Mesendoderm (in vitro differentiated cells): ENCODE results near the gene TMEM140.

Source experiments
- DNase-seq: peaks from one replicate; pipeline ENCODE4 v3.0.0; 2013
- H2AK5ac ChIP-seq: 2 replicates; pipeline ENCODE4 v1.6.1; 2013; ENCODE audit warnings: low read length, inconsistent platforms
- H2BK120ac ChIP-seq: 2 replicates; pipeline ENCODE4 v1.6.1; 2013; ENCODE audit warnings: low read depth, mild to moderate bottlenecking, low read length, moderate library complexity, mixed read lengths
- H2BK15ac ChIP-seq: replicated peaks from 2 replicates; pipeline ENCODE4 v1.6.1; 2013; ENCODE audit warnings: low read depth, mild to moderate bottlenecking, moderate library complexity
- H2BK5ac ChIP-seq: 2 replicates; pipeline ENCODE4 v1.6.1; 2013; ENCODE audit warnings: low read length, inconsistent platforms
- H3K18ac ChIP-seq: 2 replicates; pipeline ENCODE4 v1.6.1; 2013; ENCODE audit warnings: mild to moderate bottlenecking, low read length, mixed read lengths
- H3K23ac ChIP-seq: one replicate; pipeline ENCODE4 v1.6.1; 2013; ENCODE audit warnings: low read length
- H3K27ac ChIP-seq: 2 replicates; pipeline ENCODE4 v1.5.1; 2013; ENCODE audit warnings: low read depth, mild to moderate bottlenecking, inconsistent platforms, low read length, moderate library complexity
- H3K27me3 ChIP-seq: 2 replicates; pipeline ENCODE4 v1.6.1; 2013; ENCODE audit warnings: low read length, control low read depth, mild to moderate bottlenecking, inconsistent platforms; ENCODE audit not compliant: insufficient read depth, poor library complexity
- H3K36me3 ChIP-seq: 2 replicates; pipeline ENCODE4 v1.6.1; 2013; ENCODE audit warnings: low read length, inconsistent platforms; ENCODE audit not compliant: control insufficient read depth, insufficient read depth
- H3K4ac ChIP-seq: one replicate; pipeline ENCODE4 v1.6.1; 2013; ENCODE audit warnings: low read depth, mild to moderate bottlenecking, low read length, moderate library complexity
- H3K4me1 ChIP-seq: 2 replicates; pipeline ENCODE4 v1.6.1; 2013; ENCODE audit warnings: low read depth, low read length, inconsistent platforms; ENCODE audit not compliant: control insufficient read depth
- H3K4me2 ChIP-seq: 2 replicates; pipeline ENCODE4 v1.6.1; 2013; ENCODE audit warnings: low read length
- H3K4me3 ChIP-seq: 2 replicates; pipeline ENCODE4 v1.5.1; 2013; ENCODE audit warnings: mild to moderate bottlenecking, low read length
- H3K56ac ChIP-seq: one replicate; pipeline ENCODE4 v1.6.1; 2013; ENCODE audit warnings: low read length
- H3K79me1 ChIP-seq: 2 replicates; pipeline ENCODE4 v1.6.1; 2013; ENCODE audit warnings: low read length, inconsistent platforms
- H3K79me2 ChIP-seq: 2 replicates; pipeline ENCODE4 v1.6.1; 2013; ENCODE audit warnings: mild to moderate bottlenecking, low read length; ENCODE audit not compliant: control insufficient read depth, insufficient read depth
- H3K9ac ChIP-seq: 2 replicates; pipeline ENCODE4 v1.6.1; 2013; ENCODE audit warnings: low read length, inconsistent platforms
- H4K5ac ChIP-seq: one replicate; pipeline ENCODE4 v1.6.1; 2013; ENCODE audit warnings: low read length
- H4K8ac ChIP-seq: one replicate; pipeline ENCODE4 v1.6.1; 2013; ENCODE audit warnings: low read depth, mild to moderate bottlenecking, control low read depth, low read length, moderate library complexity
- WGBS: extraction: QIAGEN DNeasy Blood & Tissue Kit; methylation state at CpG from one replicate; pipeline ENCODE4 v1.1.7; 2013; ENCODE audit warnings: low lambda C conversion rate, missing lambda C conversion rate; ENCODE audit not compliant: insufficient coverage; ENCODE audit errors: extremely low coverage; 5-methylcytosine and 5-hydroxymethylcytosine counted together

Gene TMEM140

DNA sequence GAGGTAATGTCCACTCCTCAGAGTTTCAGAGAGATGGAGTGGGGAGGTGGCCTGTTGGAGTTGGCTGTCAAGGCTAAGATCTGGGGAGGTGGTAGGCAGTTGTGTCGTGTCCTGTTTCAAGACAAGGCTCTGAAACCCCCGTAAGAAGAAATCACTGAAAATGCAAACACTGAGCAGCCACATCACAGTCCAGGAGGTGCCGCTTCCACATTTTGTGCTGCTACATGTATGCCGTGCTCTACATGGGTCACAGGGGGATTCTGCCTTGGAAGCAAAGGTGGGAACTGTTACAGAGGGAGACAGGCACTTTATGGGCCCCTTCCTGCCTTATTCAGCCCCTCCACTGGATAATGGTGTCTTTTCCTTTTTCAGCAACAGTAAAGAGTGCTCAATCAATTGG, 51.6 kb downstream of the TMEM140 start:
- Histone ChIP-seq H3K27ac (no peak overlapping the region), H3K4me1 (no peaks in the 10 kb centered on the region), H2BK5ac (no peak overlapping the region), H3K9ac (no peak overlapping the region), H3K4me3 (no peak overlapping the region), H4K8ac (no peak overlapping the region), H2BK120ac (no peak overlapping the region), H3K4ac (no peak overlapping the region), H3K4me2 (no peak overlapping the region), H2AK5ac (no peak overlapping the region), H4K5ac (no peak overlapping the region), H3K18ac (no peak overlapping the region), H3K79me1 (no peaks in the 10 kb centered on the region), H3K36me3 (peaks cover 6% of the 10 kb centered on the region), H2BK15ac (no peak overlapping the region), H3K79me2 (no peaks in the 10 kb centered on the region), H3K27me3 (no peaks in the 10 kb centered on the region), H3K23ac (no peak overlapping the region), H3K56ac (no peak overlapping the region)
- WGBS: no CpG with 5 or more reads among the region's 4 CpGs
- DNase-seq: no peak

DNA sequence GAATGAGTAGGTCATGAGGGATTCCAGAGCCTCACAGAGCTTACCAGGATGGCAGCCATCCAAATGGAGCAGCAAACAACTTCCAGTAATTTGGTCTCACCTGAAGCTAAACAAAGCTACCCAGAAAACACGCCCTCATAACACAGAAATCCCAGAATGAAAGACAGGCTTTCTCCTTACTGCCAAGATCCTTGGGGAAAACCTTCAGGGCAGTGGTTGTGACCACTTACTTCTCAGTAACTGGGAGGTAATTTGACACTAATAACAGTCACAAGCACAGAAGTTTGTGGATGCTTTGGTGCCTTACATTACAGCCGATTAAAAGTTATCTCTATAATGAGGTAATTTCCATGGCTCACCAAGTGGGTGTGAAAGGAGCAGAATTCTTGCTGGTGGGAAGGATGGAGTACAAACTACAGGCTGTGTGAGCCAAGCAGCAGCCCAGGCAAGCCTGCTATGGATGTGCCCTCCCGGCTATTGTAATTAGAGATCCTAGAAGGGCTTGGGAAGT, 53.0 kb downstream of the TMEM140 start:
- no peaks in the 10 kb centered on the region for H3K4me1 ChIP-seq
- H3K36me3 ChIP-seq: peaks cover 6% of the 10 kb centered on the region
- H3K27ac ChIP-seq: no peak overlapping the region
- H2BK5ac ChIP-seq: no peak overlapping the region
- H2BK120ac ChIP-seq: no peak overlapping the region
- no peak overlapping the region for H3K56ac ChIP-seq
- no peak overlapping the region for H4K5ac ChIP-seq
- H3K79me2 ChIP-seq: no peaks in the 10 kb centered on the region
- no peak overlapping the region for H3K4ac ChIP-seq
- whole genome bisulfite sequencing: no CpG with 5 or more reads among the region's 3 CpGs
- H3K23ac ChIP-seq: no peak overlapping the region
- H3K4me2 ChIP-seq: no peak overlapping the region
- H4K8ac ChIP-seq: no peak overlapping the region
- H3K18ac ChIP-seq: no peak overlapping the region
- H2BK15ac ChIP-seq: no peak overlapping the region
- no peak overlapping the region for H2AK5ac ChIP-seq
- H3K9ac ChIP-seq: no peak overlapping the region
- DNase-seq: no peak
- no peak overlapping the region for H3K4me3 ChIP-seq
- no peaks in the 10 kb centered on the region for H3K27me3 ChIP-seq
- H3K79me1 ChIP-seq: no peaks in the 10 kb centered on the region

DNA sequence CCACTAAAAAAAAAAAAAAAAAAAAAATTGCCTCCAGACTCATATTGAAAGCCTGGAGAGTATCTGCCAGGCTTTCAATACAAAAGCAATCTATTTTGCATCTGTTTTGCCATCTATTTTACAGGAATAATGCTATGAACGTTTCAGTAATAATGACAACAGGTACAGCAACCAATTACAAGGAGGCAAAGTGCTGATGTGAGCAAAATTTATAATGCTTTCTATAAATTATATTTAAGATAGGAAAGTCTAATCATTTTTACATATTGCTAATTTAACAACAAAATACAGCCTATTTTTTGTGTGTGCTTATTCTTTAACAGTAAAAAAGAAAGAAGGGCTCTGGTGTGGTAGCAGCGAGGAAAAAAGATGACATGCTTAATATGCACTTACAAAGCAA, 53.5 kb downstream of the TMEM140 start:
- H3K4me2 ChIP-seq: no peak overlapping the region
- no peaks in the 10 kb centered on the region for H3K79me1 ChIP-seq
- H3K79me2 ChIP-seq: no peaks in the 10 kb centered on the region
- H2BK5ac ChIP-seq: no peak overlapping the region
- no peak overlapping the region for H3K4me3 ChIP-seq
- no peak overlapping the region for H3K56ac ChIP-seq
- H3K36me3 ChIP-seq: peaks cover 6% of the 10 kb centered on the region
- no CpG with 5 or more reads among the region's 2 CpGs for WGBS
- H2BK120ac ChIP-seq: no peak overlapping the region
- H3K9ac ChIP-seq: no peak overlapping the region
- no peak overlapping the region for H3K4ac ChIP-seq
- no peaks in the 10 kb centered on the region for H3K4me1 ChIP-seq
- no peak overlapping the region for H3K23ac ChIP-seq
- no peak overlapping the region for H4K5ac ChIP-seq
- H3K18ac ChIP-seq: no peak overlapping the region
- H3K27me3 ChIP-seq: no peaks in the 10 kb centered on the region
- no peak overlapping the region for H2AK5ac ChIP-seq
- DNase-seq: no peak
- H3K27ac ChIP-seq: no peak overlapping the region
- H4K8ac ChIP-seq: no peak overlapping the region
- no peak overlapping the region for H2BK15ac ChIP-seq

DNA sequence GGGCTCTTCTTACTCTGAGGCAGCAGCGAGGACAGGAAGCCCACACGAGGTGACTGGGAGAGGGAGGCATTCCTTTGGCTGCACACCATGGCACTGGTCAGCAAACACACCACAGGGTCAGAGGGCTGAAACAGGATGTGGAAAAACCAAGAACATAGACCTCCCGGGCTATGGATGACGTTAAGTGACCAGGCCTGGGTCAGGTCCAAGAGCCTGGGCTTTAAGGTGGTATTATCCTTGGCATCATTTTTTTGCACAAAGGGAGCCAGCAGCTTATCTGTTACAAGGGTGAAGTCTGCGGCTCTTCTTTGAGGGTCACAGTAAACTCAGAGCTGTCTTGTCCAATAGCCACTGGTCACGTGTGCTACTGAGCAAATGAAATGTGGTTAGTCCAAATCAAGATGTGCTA, 56.5 kb downstream of the TMEM140 start:
- no peaks in the 10 kb centered on the region for H3K27me3 ChIP-seq
- no peak overlapping the region for H3K27ac ChIP-seq
- H4K8ac ChIP-seq: no peak overlapping the region
- WGBS: no CpG with 5 or more reads among the region's 6 CpGs
- H3K36me3 ChIP-seq: peaks cover 6% of the 10 kb centered on the region
- no peak overlapping the region for H3K56ac ChIP-seq
- H3K4me3 ChIP-seq: no peak overlapping the region
- H3K79me1 ChIP-seq: no peaks in the 10 kb centered on the region
- H3K23ac ChIP-seq: no peak overlapping the region
- no peaks in the 10 kb centered on the region for H3K4me1 ChIP-seq
- no peak overlapping the region for H2BK120ac ChIP-seq
- H4K5ac ChIP-seq: no peak overlapping the region
- DNase-seq: no peak
- no peaks in the 10 kb centered on the region for H3K79me2 ChIP-seq
- no peak overlapping the region for H3K9ac ChIP-seq
- H3K4me2 ChIP-seq: no peak overlapping the region
- no peak overlapping the region for H2BK15ac ChIP-seq
- H2BK5ac ChIP-seq: no peak overlapping the region
- no peak overlapping the region for H3K18ac ChIP-seq
- no peak overlapping the region for H3K4ac ChIP-seq
- no peak overlapping the region for H2AK5ac ChIP-seq

DNA sequence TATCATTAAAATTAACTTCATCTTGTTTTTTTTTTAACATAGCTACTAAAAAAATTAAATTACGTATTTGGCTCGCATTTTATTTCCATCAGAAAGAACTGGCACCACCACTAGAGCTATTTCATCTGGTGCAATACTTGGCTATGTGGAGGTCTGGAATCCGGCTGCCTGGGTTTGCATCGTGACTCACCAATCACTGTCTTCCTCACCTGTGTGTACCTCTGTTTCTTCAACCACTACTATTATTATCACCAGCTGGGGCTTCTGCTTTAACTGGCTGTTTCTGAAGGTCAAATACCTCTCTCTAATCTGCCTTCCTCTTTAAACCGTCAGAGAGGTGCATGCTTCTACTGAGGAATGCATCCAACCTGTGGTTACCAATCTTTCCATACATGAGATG, 57.0 kb downstream of the TMEM140 start:
- H3K4me1 ChIP-seq: no peaks in the 10 kb centered on the region
- H3K79me1 ChIP-seq: no peaks in the 10 kb centered on the region
- H2BK5ac ChIP-seq: no peak overlapping the region
- DNase-seq: no peak
- H3K18ac ChIP-seq: no peak overlapping the region
- no peak overlapping the region for H3K9ac ChIP-seq
- WGBS: no CpG with 5 or more reads among the region's 5 CpGs
- no peaks in the 10 kb centered on the region for H3K79me2 ChIP-seq
- no peak overlapping the region for H4K5ac ChIP-seq
- no peak overlapping the region for H3K56ac ChIP-seq
- H3K23ac ChIP-seq: no peak overlapping the region
- no peak overlapping the region for H2BK15ac ChIP-seq
- no peaks in the 10 kb centered on the region for H3K27me3 ChIP-seq
- H3K36me3 ChIP-seq: peaks cover 4% of the 10 kb centered on the region
- no peak overlapping the region for H2BK120ac ChIP-seq
- no peak overlapping the region for H3K4me2 ChIP-seq
- no peak overlapping the region for H4K8ac ChIP-seq
- no peak overlapping the region for H2AK5ac ChIP-seq
- H3K4me3 ChIP-seq: no peak overlapping the region
- H3K4ac ChIP-seq: no peak overlapping the region
- H3K27ac ChIP-seq: no peak overlapping the region

DNA sequence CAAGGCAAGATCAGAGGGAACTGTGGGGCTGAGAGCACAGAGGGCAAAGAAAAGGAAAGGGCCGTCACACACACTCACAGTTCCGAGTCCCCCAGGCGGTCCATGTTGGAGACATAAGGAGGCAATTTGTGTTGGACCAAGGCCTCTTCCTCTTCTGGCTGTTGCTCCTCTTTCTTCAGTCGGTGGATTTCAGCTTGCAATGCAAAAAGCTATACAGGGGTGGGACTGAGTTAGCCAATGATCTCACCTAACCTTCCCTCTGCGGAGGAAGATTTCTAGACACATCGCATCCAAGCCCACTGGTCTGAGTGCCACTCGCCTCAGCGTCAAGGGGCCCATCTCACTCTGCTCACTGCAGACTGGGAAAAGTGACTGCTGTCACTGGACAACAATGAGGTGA, 58.0 kb downstream of the TMEM140 start:
- H2BK120ac ChIP-seq: no peak overlapping the region
- H4K5ac ChIP-seq: no peak overlapping the region
- no peak overlapping the region for H2BK15ac ChIP-seq
- peaks cover 4% of the 10 kb centered on the region for H3K36me3 ChIP-seq
- no peaks in the 10 kb centered on the region for H3K79me1 ChIP-seq
- H3K9ac ChIP-seq: no peak overlapping the region
- no peaks in the 10 kb centered on the region for H3K4me1 ChIP-seq
- no peak overlapping the region for H2BK5ac ChIP-seq
- no peak overlapping the region for H3K23ac ChIP-seq
- H3K56ac ChIP-seq: no peak overlapping the region
- H2AK5ac ChIP-seq: no peak overlapping the region
- DNase-seq: no peak
- no peak overlapping the region for H3K27ac ChIP-seq
- no CpG with 5 or more reads among the region's 8 CpGs for WGBS
- no peak overlapping the region for H3K4me3 ChIP-seq
- no peak overlapping the region for H3K18ac ChIP-seq
- no peak overlapping the region for H3K4ac ChIP-seq
- H3K4me2 ChIP-seq: no peak overlapping the region
- H3K79me2 ChIP-seq: no peaks in the 10 kb centered on the region
- no peak overlapping the region for H4K8ac ChIP-seq
- H3K27me3 ChIP-seq: no peaks in the 10 kb centered on the region
